MM.1S (cell line): ENCODE data around the gene CCBE1.

Source experiments
- CTCF ChIP-seq: fragments of 300-600 bp; sonication (generic); IDR thresholded peaks from 2 replicates; pipeline ENCODE4 v1.5.1; 2016; ENCODE audit warnings: antibody characterized with exemption, low read length, mixed read lengths
- EZH2 ChIP-seq: fragments of 300-600 bp; sonication (generic); optimal IDR thresholded peaks from 2 replicates; pipeline ENCODE3; 2017; ENCODE audit warnings: low read depth, mild to moderate bottlenecking, antibody characterized with exemption, low read length, mixed read lengths
- EZH2phosphoT487 ChIP-seq: fragments of 300-600 bp; sonication (generic); IDR thresholded peaks from 2 replicates; pipeline ENCODE4 v1.6.1; 2018; ENCODE audit warnings: antibody characterized with exemption, low read length

- TF ChIP-seq CTCF (no peak), EZH2 (no peak), EZH2phosphoT487 (no peak)
Measured at GRCh38 chr18:59633317-59633716, 63.9 kb downstream of the CCBE1 start.
